Measurements from ENCODE around the gene CIAO2B.

DNA sequence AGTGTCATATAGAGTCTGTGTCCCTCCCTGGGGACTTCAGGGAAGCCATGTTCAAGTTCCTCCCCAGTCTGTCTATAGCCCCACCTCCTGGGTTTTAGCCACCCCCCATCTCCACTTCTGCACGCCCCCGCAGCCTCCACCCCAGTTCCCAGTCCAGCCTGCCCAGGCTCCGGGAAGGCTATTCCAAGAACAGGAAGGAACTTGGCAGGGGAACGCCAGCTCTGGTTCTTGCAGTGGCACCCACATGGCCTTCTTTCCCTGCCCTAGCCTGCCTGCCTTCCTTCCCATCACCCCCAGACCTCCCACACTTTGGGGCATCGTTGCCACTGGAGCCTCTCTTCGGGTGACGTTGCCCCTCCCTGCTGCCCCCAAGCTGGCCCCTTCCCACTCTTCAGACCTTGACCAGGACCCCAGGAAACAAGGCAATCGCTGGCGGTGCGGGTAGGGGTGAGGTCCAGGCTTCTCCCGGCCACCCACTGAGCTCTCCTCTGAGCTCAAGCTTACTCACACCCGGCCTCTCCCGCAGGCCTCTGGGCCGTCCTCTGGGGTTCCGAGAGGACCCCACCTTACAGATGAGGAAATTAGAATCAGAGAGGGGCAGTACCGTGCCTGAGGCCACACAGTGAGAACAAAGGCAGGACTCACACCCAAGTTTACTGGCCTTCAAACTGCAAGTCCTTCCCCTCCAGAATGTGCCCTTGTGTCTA is 45.0 kb upstream of the CIAO2B start:
- TF ChIP-seq, protein P1, sequence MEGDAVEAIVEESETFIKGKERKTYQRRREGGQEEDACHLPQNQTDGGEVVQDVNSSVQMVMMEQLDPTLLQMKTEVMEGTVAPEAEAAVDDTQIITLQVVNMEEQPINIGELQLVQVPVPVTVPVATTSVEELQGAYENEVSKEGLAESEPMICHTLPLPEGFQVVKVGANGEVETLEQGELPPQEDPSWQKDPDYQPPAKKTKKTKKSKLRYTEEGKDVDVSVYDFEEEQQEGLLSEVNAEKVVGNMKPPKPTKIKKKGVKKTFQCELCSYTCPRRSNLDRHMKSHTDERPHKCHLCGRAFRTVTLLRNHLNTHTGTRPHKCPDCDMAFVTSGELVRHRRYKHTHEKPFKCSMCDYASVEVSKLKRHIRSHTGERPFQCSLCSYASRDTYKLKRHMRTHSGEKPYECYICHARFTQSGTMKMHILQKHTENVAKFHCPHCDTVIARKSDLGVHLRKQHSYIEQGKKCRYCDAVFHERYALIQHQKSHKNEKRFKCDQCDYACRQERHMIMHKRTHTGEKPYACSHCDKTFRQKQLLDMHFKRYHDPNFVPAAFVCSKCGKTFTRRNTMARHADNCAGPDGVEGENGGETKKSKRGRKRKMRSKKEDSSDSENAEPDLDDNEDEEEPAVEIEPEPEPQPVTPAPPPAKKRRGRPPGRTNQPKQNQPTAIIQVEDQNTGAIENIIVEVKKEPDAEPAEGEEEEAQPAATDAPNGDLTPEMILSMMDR (IDR thresholded peaks at IDR 0.05), result no peak
- peak in 1 of 2 donors; percentile 29 for TF ChIP-seq POLR2AphosphoS5 (IDR thresholded peaks at IDR 0.05)
- TF ChIP-seq EP300 (IDR thresholded peaks at IDR 0.05), result no peak
- TF ChIP-seq POLR2A (IDR thresholded peaks at IDR 0.05; ENCODE audit: low read depth), result no peak

Measured in esophagus muscularis mucosa (tissue), 4 donors.